NCI-H446 treated with DMSO at 0.1 percent for 48 hours (cell line): ENCODE data around the gene RCBTB1.
"Not testable (repeated sequence)": the region's sequence is repeated elsewhere in the genome, so short reads cannot be mapped to it uniquely, and the experiment has no call there.

ENCODE experiments used
- DNase-seq: peaks from one replicate; lab custom pipeline; 2025; lab: John Stamatoyannopoulos, UW

Gene RCBTB1

GRCh38 chr13:49585220-49586157, at the start of gene RCBTB1:
TSS of gene RCBTB1 (minus strand) at chr13:49585558. CDS start at chr13:49567279, 18,279 bp downstream.
- peak; percentile 2 for DNase-seq

DNA sequence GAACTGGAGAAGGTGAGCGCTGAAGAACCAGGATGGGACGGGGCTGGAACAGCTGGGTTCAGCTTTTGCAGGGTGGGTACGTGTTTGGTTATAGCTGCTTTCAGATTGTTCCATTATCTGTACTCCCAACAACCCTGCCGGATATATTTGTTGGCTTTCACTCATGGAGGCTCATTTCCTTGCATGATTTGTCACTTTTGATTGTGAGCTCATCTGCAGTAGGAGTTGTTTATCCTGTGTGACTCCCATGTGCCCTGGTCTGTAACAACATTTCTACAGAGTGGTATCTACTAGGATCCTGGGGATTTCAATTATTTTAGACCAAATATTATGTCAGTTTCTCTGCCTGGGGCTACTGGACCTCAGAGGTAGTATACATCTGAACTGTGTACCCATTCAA, 48.4 kb upstream of the RCBTB1 start:
- no peak for DNase-seq

DNA sequence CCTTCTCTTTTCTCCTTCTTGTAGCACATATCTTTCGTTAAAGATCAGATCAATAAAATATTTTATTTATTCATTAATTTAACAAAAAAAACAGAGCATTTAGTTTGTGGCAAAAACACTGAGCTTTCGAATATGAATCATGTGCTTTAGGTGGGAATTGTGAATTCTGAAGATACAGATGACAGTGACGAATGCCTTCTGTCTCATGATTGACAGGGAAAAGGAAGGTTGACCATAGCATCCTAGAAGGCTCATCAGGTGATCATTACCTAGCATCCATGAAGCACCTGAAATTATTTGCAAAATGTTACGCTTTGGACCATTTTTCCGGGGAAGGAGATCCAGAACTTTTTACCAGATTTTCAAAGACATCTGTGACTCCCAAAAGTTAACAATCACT, 46.8 kb upstream of the RCBTB1 start:
- DNase-seq: no peak

GRCh38 chr13:49630580-49630979, 45.2 kb upstream of the RCBTB1 start:
- no peak for DNase-seq

- DNase-seq: no peak
Measured at GRCh38 chr13:49629947-49630346, 44.6 kb upstream of the RCBTB1 start.

- no peak for DNase-seq
Measured at GRCh38 chr13:49629196-49629938, 44.0 kb upstream of the RCBTB1 start.

DNA sequence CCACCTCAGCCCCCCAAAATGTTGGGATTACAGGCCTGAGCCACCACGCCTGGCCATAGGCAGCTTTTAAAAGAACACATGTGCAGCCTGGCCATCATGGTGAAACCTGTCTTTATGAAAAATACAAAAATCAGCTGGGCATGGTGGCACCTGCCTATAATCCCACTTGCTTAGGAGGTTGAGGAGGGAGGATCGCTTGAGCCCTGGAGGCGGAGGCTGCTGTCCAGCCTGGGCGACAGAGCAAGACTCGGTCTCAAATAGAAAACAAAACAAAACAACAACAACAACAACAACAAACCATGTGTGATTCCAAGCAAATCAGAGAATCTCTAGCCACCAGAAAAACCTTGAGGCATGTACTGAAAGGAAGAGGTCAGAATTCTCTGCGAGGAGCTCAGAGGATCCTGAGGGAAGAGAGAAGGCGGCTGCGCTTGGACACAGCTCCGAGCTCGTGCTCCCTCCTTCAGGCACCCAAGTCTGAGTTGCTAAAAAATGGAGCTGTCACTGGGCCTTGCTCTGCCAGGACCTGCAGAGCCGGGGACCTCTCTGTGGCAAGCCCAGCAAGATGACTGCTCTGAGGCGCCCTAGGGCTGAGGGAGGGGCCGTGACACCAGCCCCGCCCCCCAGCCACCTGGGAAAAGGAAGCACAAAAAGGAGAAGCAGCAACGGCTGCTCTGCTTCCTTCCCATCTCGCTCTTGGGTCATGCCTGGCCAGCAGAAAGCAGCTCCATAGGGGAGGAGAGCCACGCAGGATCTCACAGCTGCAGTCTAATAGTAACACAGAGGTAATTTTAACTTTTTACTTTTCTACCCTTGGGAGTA, 42.7 kb upstream of the RCBTB1 start, which contains the start of gene ARL11:
Gene ARL11 (plus strand): TSS at position 677 of the 822 bp plus-strand sequence. CDS start 1,941 bp downstream, outside the sequence.
- DNase-seq: no peak

DNA sequence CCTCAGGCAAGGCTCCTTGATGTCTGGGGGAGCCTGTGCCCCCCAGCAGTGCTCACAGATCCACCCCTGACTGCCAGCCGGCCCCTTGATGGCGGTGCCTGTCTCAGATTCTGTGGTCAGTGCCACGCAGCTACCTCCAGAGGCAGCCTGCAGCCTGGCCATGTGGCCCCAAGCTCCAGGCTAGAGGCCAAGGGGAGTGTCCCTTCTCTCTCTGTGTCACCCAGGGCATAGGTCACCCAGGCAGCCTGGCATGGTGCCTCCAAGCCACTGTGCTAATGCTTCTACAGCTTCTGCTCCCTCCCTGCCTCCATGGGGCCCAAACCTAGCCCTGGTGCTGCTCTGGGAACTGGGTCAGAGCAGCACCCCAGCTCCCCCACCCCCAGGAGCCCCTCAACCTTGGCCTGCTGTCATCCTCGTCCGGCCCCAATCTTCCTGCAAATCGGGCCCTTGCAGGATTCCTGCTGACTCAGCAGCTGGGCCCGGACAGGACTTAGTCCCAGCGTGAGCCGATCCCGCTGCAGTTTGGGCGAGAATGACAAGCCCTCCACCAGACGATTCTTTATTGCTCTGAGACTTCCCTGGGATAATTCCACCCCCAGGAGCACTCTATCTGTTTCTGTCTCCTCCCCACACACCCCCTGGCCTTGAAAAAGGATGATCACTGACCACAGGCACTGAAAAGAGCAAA, 40.2 kb upstream of the RCBTB1 start:
- DNase-seq: no peak

- DNase-seq: no peak
Measured at GRCh38 chr13:49624229-49624628, 38.9 kb upstream of the RCBTB1 start.

DNA sequence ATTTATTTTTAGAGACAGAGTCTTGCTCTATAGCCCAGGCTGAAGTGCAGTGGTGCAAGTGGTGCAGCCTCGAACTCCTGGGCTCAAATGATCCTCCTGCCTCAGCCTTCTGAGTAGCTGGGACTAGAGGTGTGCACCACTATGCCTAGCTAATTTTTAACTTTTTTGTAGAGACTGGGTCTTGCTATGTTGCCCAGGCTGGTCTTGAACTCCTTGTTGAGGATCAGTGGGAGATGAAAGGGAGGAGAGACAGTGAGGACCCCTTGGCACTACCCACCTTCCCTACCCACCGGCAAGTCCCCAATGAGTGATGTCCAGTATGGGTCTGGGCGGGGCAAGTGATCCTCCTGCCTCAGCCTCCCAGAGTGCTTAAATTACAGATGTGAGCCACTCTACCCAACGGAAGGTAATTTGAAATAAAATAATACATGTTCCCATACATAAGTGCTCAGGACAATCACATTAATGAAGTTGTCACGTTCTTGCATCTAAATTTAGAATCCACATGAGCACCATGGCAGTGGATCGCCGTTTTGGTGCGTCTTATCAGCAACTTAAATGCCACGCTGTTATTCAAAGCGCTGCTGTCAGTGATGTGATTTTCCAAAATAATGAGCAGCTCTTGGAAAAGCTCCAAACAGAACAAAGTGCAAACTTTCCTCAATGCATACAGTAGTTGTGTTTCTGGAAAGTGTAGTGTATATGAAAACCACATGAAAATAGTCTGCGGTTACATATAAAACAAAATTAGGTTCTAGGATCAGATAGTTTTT, 37.0 kb upstream of the RCBTB1 start:
- DNase-seq: no peak

- DNase-seq: no peak
Measured at GRCh38 chr13:49620170-49620621, 34.8 kb upstream of the RCBTB1 start.

- no peak for DNase-seq
Measured at GRCh38 chr13:49616676-49617065, 31.3 kb upstream of the RCBTB1 start.

DNA sequence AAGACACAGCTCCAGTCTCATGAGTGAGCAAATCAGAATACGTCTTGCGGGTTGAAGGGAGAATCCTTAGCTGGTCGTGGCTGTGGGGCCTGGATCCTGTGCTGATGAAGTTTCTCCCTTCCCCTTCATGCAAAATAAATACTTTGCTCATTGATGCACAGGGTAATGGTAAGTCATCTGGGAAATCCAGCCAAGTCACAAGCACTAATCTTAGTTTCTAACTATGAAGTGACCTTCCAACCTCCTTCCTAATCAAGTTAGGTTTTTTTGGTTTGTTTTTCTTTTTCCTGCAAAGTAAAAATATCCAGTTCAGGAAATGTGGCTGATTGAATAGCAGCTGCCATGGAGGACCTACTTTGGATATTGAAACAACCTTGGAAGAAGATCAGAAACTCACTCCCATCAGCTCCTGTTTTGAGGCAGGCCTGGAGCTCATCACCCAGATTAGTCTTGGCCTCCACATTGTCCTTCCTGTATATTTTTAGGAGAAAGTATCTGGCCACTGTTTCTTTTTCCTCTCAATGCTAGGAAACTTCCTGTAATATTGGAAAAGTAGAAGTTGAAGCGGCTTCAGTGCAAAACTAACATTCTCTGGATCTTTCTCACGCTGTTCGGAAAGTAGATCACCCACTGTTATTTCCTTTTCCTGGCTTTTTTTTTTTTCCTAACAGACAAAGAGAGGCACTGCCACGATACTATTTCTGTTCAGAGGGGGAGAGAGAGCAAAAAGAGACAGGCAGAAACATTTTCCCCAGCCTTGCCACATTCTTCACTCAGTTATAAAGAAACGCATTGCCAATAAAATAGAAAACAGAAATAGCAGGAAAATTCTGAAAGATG, 30.7 kb upstream of the RCBTB1 start:
- DNase-seq: no peak

DNA sequence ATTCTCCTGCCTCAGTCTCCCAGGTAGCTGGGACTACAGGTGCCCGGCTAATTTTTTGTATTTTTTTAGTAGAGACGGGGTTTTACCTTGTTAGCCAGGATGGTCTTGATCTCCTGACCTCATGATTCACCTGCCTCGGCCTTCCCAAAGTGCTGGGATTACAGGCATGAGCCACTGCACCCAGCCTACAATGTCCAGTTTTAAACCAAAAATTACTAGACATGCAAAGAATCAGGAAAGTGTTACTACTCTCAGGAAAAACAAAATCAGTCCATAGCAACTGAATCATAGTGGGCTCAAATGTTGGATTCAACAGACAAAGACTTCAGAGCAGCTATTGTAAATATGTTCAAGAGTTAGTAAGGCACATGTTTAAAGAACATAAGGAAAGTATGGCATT, 26.7 kb upstream of the RCBTB1 start:
- not testable (repeated sequence) for DNase-seq

DNA sequence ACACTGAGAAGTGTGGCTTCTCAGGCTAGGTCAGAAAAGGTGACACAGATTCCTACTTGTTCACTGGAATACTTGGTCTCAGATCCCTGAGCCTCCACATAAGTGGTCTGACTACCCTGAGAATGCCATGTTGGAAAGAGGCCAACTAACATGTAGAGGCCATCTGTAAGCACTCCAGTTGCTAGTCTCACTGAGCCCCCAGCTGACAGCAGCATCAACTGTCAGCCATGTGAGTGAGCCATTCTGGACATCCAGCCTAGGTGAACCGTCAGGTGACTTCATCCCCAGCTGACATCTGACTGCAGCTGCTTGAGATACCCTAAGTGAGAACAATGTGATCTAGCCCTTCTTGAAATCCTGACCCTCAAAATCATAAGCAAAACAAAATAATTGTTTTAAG, 24.8 kb upstream of the RCBTB1 start:
- peak; percentile 7 for DNase-seq

DNA sequence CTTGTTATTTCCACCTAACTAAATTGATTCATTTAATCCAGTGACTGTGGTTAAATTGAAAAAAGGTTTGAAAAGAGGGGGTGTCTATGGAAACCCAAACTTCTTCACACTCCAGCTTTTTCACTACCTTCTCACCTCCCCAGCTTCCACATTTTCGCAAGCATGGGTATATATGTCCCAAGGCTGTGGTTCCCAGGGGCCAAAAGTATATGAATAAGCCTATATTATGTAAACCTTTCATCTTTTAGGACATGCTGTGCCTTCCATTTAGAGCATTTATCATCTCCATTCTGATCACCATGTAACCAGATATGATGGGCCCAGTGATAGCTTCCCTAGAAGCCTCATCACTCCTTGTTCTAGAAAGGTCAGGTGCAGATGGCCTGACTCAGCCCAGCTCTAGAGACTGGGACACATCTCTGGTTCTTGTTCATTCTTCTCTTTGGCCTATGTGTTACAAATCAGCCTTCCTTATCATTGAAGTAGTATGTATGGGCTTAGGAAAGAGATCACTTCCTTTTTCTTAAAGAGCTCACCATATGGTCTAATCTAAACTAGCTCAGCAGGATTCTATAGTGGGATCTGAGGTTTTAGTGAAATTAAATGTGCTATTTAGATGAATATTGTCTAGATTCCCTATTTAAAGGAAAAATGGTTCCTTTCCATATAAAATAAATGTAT, 23.4 kb upstream of the RCBTB1 start:
- DNase-seq: no peak

DNA sequence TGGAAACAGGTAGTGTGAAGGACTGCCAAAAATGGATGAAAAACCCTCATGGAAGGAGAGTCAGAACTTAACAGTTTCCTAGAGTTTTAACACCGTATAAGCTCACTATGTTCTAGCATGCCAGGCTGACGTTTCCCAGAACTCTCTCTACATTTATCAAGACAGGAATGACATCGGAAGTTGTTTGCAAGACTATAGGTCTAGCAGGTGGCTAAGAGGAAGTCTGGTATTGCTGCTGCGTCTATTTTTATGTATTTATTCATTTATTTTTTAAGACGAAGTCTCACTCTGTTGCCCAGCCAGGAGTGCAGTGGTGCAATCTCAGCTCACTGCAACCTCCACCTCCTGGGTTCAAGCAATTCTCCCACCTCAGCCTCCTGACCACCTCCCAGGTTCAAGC, 22.4 kb upstream of the RCBTB1 start:
- DNase-seq: no peak

DNA sequence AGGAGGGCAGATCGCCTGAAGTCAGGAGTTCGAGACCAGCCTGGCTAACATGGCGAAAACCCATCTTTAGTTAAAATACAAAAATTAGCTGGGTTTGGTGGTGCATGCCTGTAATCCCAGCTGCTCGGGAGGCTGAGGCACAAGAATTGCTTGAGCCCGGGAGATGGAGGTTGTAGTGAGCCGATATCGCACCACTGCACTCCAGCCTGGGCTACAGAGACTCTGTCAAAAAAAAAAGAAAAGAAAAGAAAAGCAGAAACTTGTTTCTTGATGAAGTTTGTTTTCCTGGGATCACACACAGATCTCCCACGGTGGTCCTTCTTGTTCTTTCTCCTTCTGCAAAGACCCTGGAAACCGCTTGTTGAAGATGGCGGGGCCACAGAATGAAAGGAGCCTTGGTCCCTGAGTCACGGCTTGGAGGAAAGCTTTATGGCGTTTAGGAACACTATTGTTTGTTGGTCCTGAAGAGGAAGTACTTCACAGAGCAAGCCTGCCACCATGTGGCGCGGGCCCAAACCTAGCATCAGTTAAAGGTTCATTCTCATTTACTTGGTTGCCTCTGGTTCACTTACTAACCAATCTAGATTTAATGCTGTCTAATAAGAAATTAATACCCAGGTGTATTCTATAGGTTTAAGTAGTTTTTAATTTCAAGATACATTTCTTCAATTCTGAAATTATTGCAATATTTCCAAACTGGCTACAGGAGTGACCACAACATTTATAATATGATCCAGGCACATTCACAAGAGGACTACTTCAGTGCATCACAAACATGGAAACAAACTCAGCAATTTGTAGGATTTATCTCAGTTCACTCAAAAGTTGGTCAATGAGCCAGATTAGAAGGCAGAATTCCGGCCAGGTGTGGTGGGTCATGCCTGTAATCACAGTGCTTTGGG, 21.6 kb upstream of the RCBTB1 start:
- peak; percentile 73 for DNase-seq
